ENCODE measurements around the gene PDE7B.

PDE7B gene

GRCh38 chr6:136158387-136158821, 306.9 kb downstream of the PDE7B start:
- DNase-seq: no peak

GRCh38 chr6:136158971-136159370, 307.5 kb downstream of the PDE7B start:
- DNase-seq: no peak

- no peak for DNase-seq
These were observed 308.7 kb downstream of the PDE7B start for GRCh38 chr6:136160250-136160649.

GRCh38 chr6:136161950-136162349, 310.4 kb downstream of the PDE7B start:
- DNase-seq: no peak

- no peak for DNase-seq
These were observed 311.8 kb downstream of the PDE7B start for GRCh38 chr6:136163260-136163659.

- DNase-seq: no peak
These were observed 315.3 kb downstream of the PDE7B start for GRCh38 chr6:136166815-136167214.

GRCh38 chr6:136169394-136170148, 318.1 kb downstream of the PDE7B start:
- no peak for DNase-seq

- no peak for DNase-seq
These were observed 319.7 kb downstream of the PDE7B start for GRCh38 chr6:136171231-136171630.

- no peak for DNase-seq
These were observed 322.3 kb downstream of the PDE7B start for GRCh38 chr6:136173519-136174507.

- no peak for DNase-seq
These were observed 323.0 kb downstream of the PDE7B start for GRCh38 chr6:136174510-136174909.

GRCh38 chr6:136175873-136176272, 324.4 kb downstream of the PDE7B start:
- no peak for DNase-seq

- no peak for DNase-seq
These were observed 327.2 kb downstream of the PDE7B start for GRCh38 chr6:136178749-136179148.

GRCh38 chr6:136180704-136181511, 329.4 kb downstream of the PDE7B start:
- no peak for DNase-seq

- no peak for DNase-seq
These were observed 330.0 kb downstream of the PDE7B start for GRCh38 chr6:136181512-136181833.

GRCh38 chr6:136181861-136182260, 330.4 kb downstream of the PDE7B start:
- DNase-seq: no peak

- no peak for DNase-seq
These were observed 333.2 kb downstream of the PDE7B start for GRCh38 chr6:136184738-136185137.

- no peak for DNase-seq
These were observed 334.9 kb downstream of the PDE7B start for GRCh38 chr6:136186363-136186762.

GRCh38 chr6:136188486-136188885, 337.0 kb downstream of the PDE7B start:
- DNase-seq: no peak

GRCh38 chr6:136189104-136189503, 337.6 kb downstream of the PDE7B start:
- DNase-seq: no peak

- DNase-seq: no peak
These were observed 340.3 kb downstream of the PDE7B start for GRCh38 chr6:136191606-136192312.

- no peak for DNase-seq
These were observed 341.4 kb downstream of the PDE7B start for GRCh38 chr6:136192902-136193301.

- DNase-seq: no peak
These were observed 350.2 kb downstream of the PDE7B start for GRCh38 chr6:136201732-136202131.

Data from stimulated activated CD4-positive, alpha-beta T cell treated with anti-CD3 and anti-CD28 coated beads, Interleukin-12 subunit alpha, Interleukin-12 subunit beta, amount 100 ng/mL, for 4 hours (primary cell).